Caco-2 (cell line): ENCODE data around the gene MACROD2. TPM values are rescaled to one million over a fixed set of nuclear protein-coding genes. Genes with fewer than 3 reads are reported as not detected.

Experiments
- BruUV-seq: library from RNA; stranded (reverse); fragments of 400-500 nt; replicated peaks from 2 replicates; lab custom pipeline; 2021; lab: Mats Ljungman, UMichigan
- CTCF ChIA-PET: fragments of 300-600 bp; sonication (Branson Sonifier 250); formaldehyde crosslinking; loops from one replicate; lab custom pipeline; 2022; ENCODE audit warnings: antibody characterized with exemption; lab: Charles Lee
- POLR2A ChIA-PET: fragments of 300-600 bp; sonication (Branson Sonifier 250); formaldehyde crosslinking; loops from one replicate; lab custom pipeline; 2022; ENCODE audit warnings: antibody characterized with exemption; lab: Charles Lee
- DNase-seq, 2 experiments: peaks; one replicate each; pipeline versions ENCODE4 v3.0.0 to v3.0.0-alpha.2; 2020 to 2022
- H3K27me3 ChIP-seq: replicated peaks from 2 replicates; pipeline ENCODE4 v1.6.0; 2011; ENCODE audit warnings: low read length; ENCODE audit not compliant: control insufficient read depth, insufficient read depth
- H3K36me3 ChIP-seq: 2 replicates; pipeline ENCODE4 v1.5.1; 2011; ENCODE audit warnings: low read length; ENCODE audit not compliant: control insufficient read depth, insufficient read depth
- H3K4me1 ChIP-seq: fragments of 250-450 bp; sonication (Bioruptor Pico); 2 replicates; pipeline ENCODE4 v1.5.1; 2020; ENCODE audit warnings: mild to moderate bottlenecking
- H3K4me3 ChIP-seq: 2 replicates; pipeline ENCODE4 v1.5.1; 2011; ENCODE audit warnings: low read depth, mild to moderate bottlenecking, control low read depth, low read length
- H3K9me3 ChIP-seq: fragments of 250-450 bp; sonication (Bioruptor Pico); 2 replicates; pipeline ENCODE4 v1.5.1; 2020; ENCODE audit warnings: mild to moderate bottlenecking, moderate library complexity
- H3K27ac Mint-ChIP-seq: one replicate; pipeline ENCODE4 v1.8.0; 2022; ENCODE audit warnings: mixed read lengths; ENCODE audit not compliant: unreplicated experiment
- H3K27me3 Mint-ChIP-seq: one replicate; pipeline ENCODE4 v1.8.0; 2022; ENCODE audit warnings: mixed read lengths; ENCODE audit not compliant: insufficient read depth, unreplicated experiment
- H3K36me3 Mint-ChIP-seq: one replicate; pipeline ENCODE4 v1.8.0; 2022; ENCODE audit warnings: mild to moderate bottlenecking, mixed read lengths; ENCODE audit not compliant: insufficient read depth, unreplicated experiment
- H3K4me1 Mint-ChIP-seq: one replicate; pipeline ENCODE4 v1.8.0; 2022; ENCODE audit warnings: low read depth, mixed read lengths; ENCODE audit not compliant: unreplicated experiment
- H3K4me3 Mint-ChIP-seq: one replicate; pipeline ENCODE4 v1.8.0; 2022; ENCODE audit warnings: mild to moderate bottlenecking, moderate library complexity, mixed read lengths; ENCODE audit not compliant: unreplicated experiment
- H3K9me3 Mint-ChIP-seq: one replicate; pipeline ENCODE4 v1.8.0; 2022; ENCODE audit warnings: mixed read lengths; ENCODE audit not compliant: unreplicated experiment
- CTCF ChIP-seq, 2 experiments: fragments of 200-600 bp in 1 of 2; IDR thresholded peaks; 1 replicate in 1 of 2; 2 replicates in 1 of 2; pipeline versions ENCODE4 v1.5.1 to v1.8.0; 2011 to 2022; ENCODE audit warnings: antibody characterized with exemption in 1 of 2, control low read depth in 1 of 2, inconsistent platforms in 1 of 2, low read depth in 1 of 2, low read length in 1 of 2, mild to moderate bottlenecking in 1 of 2, moderate library complexity in 1 of 2; ENCODE audit not compliant: insufficient read depth in 1 of 2, severe bottlenecking in 1 of 2, unreplicated experiment in 1 of 2
- intact Hi-C: fragments of 100-400 bp; cut with micrococcal nuclease; formaldehyde crosslinking; loops from one replicate; pipeline ENCODE4 v1.10.0; 2022; ENCODE audit not compliant: unreplicated experiment
- total RNA-seq: library from RNA; stranded (reverse); gene quantifications from 2 replicates; pipeline ENCODE4 v1.2.3, GENCODE V29; 2022

The MACROD2 gene
- total RNA-seq, 1 experiment from 2014 or later, result 6.4 TPM

DNA sequence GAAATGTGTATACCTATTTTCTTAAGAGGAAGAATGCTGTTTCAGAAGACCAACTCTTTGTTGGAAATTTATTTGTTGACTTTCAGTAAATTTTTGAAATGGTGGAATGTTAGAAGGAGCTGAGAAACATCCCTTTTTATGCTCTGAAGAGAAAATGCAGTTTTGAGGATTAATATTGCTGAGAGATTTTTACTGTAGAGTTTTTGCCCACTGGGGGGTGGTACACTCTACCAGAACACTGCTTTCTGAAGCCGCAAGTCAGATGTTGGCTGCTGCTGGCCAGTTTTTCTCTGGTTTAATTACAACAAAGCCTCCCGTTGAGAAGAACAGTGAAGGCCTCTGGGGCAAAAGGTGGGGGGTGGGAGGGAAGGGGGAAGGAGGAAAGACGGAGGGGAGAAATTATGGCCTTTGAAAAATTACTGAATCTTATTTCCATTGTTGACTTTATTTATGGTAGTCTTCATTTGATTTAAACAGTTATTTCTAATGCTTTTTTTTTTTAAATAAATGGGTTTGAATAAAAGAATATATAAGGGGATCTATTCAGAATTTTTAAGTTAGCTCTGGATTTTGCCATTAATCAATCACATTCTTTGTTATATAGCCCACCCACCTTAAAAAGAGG lies 339.1 kb downstream of the MACROD2 start:
- DNase-seq, result peak; percentile 69 to 74
- intact Hi-C loops, result loop anchor here (5.0 to 10.0 kb wide), 4 partner anchors 142 to 1600 kb away; no protein-coding TSS in a partner anchor
- Mint-ChIP-seq H3K4me1 (peaks cover 18% of the 10 kb centered on the region), H3K27ac (peak overlapping the region; percentile 39), H3K4me3 (peak overlapping the region; percentile 77), H3K27me3 (no peaks in the 10 kb centered on the region), H3K36me3 (peaks cover 71% of the 10 kb centered on the region), H3K9me3 (no peaks in the 10 kb centered on the region)
- BruUV-seq, result no TSS peak
- POLR2A ChIA-PET, result no interaction called here
- CTCF ChIA-PET, result interaction anchor here (0.6 to 1.2 kb wide), 3 partner anchors 11 to 431 kb away, joined by 3 to 4 read pairs (median 3); no protein-coding TSS in a partner anchor
- no peaks in the 10 kb centered on the region for H3K27me3 ChIP-seq
- TF ChIP-seq CTCF (IDR thresholded peaks at IDR 0.05; ENCODE audit: insufficient read depth in 1 of 2, low read depth in 1 of 2, low read length in 1 of 2, severe bottlenecking in 1 of 2, unreplicated experiment in 1 of 2), result peak; percentile 58 to 62
- no peaks in the 10 kb centered on the region; the same call in 1 of the 2 replicates for H3K36me3 ChIP-seq
- H3K4me3 ChIP-seq, result peak overlapping the region; percentile 54
- H3K4me1 ChIP-seq, result peaks cover 8% of the 10 kb centered on the region
- H3K9me3 ChIP-seq, result no peaks in the 10 kb centered on the region

DNA sequence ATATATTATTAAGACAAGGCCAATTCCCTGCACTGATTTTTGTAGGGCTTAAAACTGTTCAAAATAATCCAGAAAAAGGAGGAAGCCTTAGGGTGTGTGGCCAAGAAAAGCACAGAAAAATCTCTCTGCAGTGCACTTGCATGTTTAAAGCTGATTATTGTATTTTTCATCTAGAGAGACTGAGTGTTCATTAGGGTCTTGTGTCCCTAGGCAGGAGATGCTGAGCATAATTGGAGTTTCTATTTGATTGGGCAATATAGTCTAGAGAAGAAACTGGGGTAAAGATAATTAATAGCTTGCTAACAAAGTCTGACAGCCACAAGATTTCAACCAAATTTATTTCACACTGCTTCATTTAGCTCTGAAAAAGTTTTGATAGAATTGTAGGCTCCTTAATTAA lies 339.7 kb downstream of the MACROD2 start:
- H3K27me3 ChIP-seq, result no peaks in the 10 kb centered on the region
- H3K4me1 ChIP-seq, result peaks cover 15% of the 10 kb centered on the region
- Mint-ChIP-seq H3K4me3 (peak overlapping the region; percentile 77), H3K36me3 (peaks cover 65% of the 10 kb centered on the region), H3K9me3 (no peaks in the 10 kb centered on the region), H3K27me3 (no peaks in the 10 kb centered on the region), H3K27ac (no peak overlapping the region), H3K4me1 (peaks cover 22% of the 10 kb centered on the region)
- no peaks in the 10 kb centered on the region; the same call in 1 of the 2 replicates for H3K36me3 ChIP-seq
- ChIA-PET CTCF (interaction anchor here (0.6 to 1.2 kb wide), 2 partner anchors 11 to 431 kb away, joined by 3 read pairs; no protein-coding TSS in a partner anchor), POLR2A (no interaction called here)
- no TSS peak for BruUV-seq
- no peak for TF ChIP-seq CTCF (IDR thresholded peaks at IDR 0.05; ENCODE audit: insufficient read depth in 1 of 2, low read depth in 1 of 2, low read length in 1 of 2, severe bottlenecking in 1 of 2, unreplicated experiment in 1 of 2)
- intact Hi-C loops, result loop anchor here (5.0 to 10.0 kb wide), 4 partner anchors 512 to 1600 kb away; no protein-coding TSS in a partner anchor
- no peaks in the 10 kb centered on the region for H3K9me3 ChIP-seq
- no peak for DNase-seq
- H3K4me3 ChIP-seq, result peak overlapping the region; percentile 54

GRCh38 chr20:14336686-14337085 lies 341.4 kb downstream of the MACROD2 start:
- no TSS peak for BruUV-seq
- no peak for TF ChIP-seq CTCF (IDR thresholded peaks at IDR 0.05; ENCODE audit: insufficient read depth in 1 of 2, low read depth in 1 of 2, low read length in 1 of 2, severe bottlenecking in 1 of 2, unreplicated experiment in 1 of 2)
- no peaks in the 10 kb centered on the region for H3K36me3 ChIP-seq
- H3K9me3 ChIP-seq, result no peaks in the 10 kb centered on the region
- Mint-ChIP-seq H3K27me3 (no peaks in the 10 kb centered on the region), H3K36me3 (peaks cover 51% of the 10 kb centered on the region), H3K9me3 (no peaks in the 10 kb centered on the region), H3K27ac (peak overlapping the region; percentile 48), H3K4me1 (peaks cover 21% of the 10 kb centered on the region), H3K4me3 (peak overlapping the region; percentile 77)
- no peaks in the 10 kb centered on the region for H3K27me3 ChIP-seq
- peak in 1 of 2 experiments; percentile 31 for DNase-seq
- CTCF ChIA-PET, result interaction anchor here (0.7 to 2.3 kb wide), 15 partner anchors 21 to 907 kb away, joined by 3 to 27 read pairs (median 5); no protein-coding TSS in a partner anchor
- peak overlapping the region; percentile 54 for H3K4me3 ChIP-seq
- intact Hi-C loops, result loop anchor here (1.0 to 10.0 kb wide), 15 partner anchors 70 to 1598 kb away; no protein-coding TSS in a partner anchor
- H3K4me1 ChIP-seq, result peaks cover 31% of the 10 kb centered on the region
- POLR2A ChIA-PET, result interaction anchor here (0.6 to 1.9 kb wide), 13 partner anchors 8 to 649 kb away, joined by 3 to 16 read pairs (median 5); no protein-coding TSS in a partner anchor
